Astrocyte of the spinal cord (primary cell): ENCODE measurements around the gene ARHGAP33.

Experiments used
- DNase-seq: peaks from one replicate; pipeline ENCODE4 v3.0.0; 2011; ENCODE audit warnings: low read depth, low spot score
- H3K4me3 ChIP-seq: 2 replicates; pipeline ENCODE4 v1.5.1; 2011; ENCODE audit warnings: low read depth, mild to moderate bottlenecking, low read length, moderate library complexity
- CTCF ChIP-seq: IDR thresholded peaks from 2 replicates; pipeline ENCODE4 v1.5.1; 2012; ENCODE audit warnings: low read depth, mild to moderate bottlenecking, low read length, inconsistent platforms
- in situ Hi-C: cut with HindIII; loops from 2 replicates; pipeline ENCODE4 v1.10.0; 2017; ENCODE audit warnings: low sequenced_read_pairs

ARHGAP33 gene

DNA sequence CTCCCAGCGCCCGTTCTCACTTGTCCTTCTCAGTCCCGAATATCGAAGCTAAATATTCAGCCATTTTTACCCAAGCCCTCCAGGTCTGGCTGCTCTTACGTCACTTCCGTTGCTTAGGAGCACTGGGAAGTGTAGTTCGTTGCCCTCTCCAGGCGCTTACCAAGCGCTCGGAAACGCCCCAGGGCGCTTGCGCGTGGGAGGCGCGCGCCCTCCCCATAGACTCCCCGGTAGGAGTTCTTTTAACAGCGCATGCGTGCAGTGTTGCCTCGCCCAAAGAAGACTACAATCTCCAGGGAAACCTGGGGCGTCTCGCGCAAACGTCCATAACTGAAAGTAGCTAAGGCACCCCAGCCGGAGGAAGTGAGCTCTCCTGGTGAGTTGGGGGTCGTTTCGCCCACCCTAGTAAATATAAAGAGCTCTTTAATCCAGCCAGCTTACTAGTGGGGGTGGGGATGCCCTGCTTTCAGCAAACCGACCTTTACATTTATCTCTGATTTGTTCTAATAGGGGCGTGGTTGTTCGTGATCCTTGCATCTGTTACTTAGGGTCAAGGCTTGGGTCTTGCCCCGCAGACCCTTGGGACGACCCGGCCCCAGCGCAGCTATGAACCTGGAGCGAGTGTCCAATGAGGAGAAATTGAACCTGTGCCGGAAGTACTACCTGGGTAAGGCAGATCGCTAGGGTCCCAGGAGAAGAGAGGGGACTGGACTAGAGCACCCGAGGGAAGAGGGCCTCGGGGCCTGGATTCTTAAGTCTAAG, 29.9 kb upstream of the ARHGAP33 start, which contains the start of the genes PSENEN and U2AF1L4:
Gene PSENEN (plus strand): TSS at position 324 of the 759 bp plus-strand sequence. CDS start 280 bp downstream, at position 604.
Gene U2AF1L4 (minus strand): TSS at position 91 of the 759 bp plus-strand sequence. CDS start 27 bp downstream, at position 64.
- in situ Hi-C loops = no loop called here
- H3K4me3 ChIP-seq = peak within 1 kb of the TSS; percentile 97
- TF ChIP-seq CTCF = no peak
- peak; percentile 100 for DNase-seq

DNA sequence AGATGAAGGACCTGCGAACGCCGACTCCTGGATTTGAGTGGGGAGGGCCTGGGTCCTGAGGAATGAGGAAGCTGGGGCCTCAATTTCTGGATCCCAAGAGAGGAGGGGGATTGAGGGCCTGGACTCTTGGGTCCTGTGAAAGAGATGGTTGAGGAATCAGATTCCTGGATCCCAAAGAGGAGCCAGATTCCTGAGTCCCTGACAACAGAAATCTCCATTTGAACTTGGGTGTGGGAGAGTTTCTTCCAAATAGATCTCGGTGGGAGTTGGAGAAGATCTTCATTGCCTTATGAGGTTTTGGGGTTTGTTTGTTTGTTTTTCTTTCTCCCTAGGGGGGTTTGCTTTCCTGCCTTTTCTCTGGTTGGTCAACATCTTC, 29.3 kb upstream of the ARHGAP33 start:
- in situ Hi-C loops = no loop called here
- no peak for TF ChIP-seq CTCF
- peak overlapping the region; percentile 97 for H3K4me3 ChIP-seq
- DNase-seq = no peak

GRCh38 chr19:35746531-35746930, 28.8 kb upstream of the ARHGAP33 start:
- in situ Hi-C loops = no loop called here
- no peak for DNase-seq
- TF ChIP-seq CTCF = no peak
- peak overlapping the region; percentile 97 for H3K4me3 ChIP-seq

- peak within 1 kb of the TSS; percentile 100 for H3K4me3 ChIP-seq
- TF ChIP-seq CTCF = no peak
- in situ Hi-C loops = no loop called here
- DNase-seq = peak; percentile 100
Observed at GRCh38 chr19:35748106-35749020, 27.0 kb upstream of the ARHGAP33 start, which contains the start of gene LIN37. LIN37 (plus strand) TSS chr19:35748576; CDS start chr19:35748725, 149 bp downstream.

DNA sequence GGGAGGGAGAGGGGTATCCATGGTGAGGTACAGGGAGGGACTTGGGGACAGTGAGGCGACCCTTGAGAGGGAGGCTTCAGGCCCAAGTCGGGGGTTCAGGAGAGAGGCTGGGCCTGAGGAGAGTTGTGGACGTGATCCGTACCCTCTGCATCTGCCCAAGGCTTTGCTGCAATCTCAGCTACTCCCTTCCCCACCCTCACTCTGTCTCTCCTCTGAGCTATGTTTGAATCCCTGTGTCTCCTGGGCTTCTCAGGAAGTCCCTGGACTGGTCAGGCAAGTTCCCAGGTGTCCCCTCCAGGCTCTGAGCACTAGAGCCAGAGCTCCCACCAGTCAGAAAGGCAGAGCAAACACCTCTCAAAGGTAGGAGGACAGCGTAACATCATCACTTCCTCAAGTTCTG, 25.2 kb upstream of the ARHGAP33 start:
- no peak for DNase-seq
- TF ChIP-seq CTCF = no peak
- in situ Hi-C loops = no loop called here
- H3K4me3 ChIP-seq = no peak overlapping the region

DNA sequence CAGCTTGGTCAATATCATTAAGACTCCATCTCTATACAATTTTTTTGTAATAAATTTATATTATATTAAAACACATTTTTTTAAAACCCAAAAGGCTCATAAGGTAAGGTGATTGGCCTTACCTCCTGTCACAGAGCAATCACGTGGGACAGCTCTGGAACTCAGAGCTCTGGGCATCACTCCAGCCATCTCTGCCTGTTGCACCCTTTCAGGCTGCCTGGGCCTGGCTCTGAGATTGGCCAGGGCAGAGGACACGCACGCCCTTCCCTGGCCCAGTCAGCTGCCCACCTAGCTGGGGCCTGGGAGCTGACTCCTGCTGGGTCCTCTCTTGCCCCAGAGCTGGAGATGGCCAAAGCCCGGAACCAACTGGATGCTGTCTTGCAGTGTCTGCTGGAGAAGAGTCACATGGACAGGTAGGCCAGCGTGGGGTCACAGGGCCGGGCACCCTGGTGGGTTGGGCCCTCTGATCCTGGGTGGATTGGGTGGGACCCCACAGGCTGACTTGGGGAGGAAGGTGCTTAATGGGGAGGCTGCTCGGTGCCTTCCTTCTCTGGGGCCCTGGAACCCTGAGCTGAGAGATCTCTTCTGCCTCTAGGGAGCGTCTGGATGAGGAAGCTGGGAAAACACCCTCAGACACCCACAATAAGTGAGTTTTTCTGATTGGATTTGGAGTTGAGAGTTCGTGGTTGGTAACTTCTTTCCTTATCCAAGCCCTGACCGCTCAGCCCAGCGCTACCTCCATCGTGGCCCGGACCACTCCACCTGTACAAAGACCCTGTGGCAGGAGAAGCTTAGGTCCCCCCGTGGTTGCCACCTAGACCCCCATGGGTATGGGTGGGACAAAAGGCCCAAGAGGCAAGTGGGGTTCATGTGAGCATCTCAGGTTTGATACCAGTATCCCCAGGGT, 23.3 kb upstream of the ARHGAP33 start:
- in situ Hi-C loops = no loop called here
- H3K4me3 ChIP-seq = no peak overlapping the region
- DNase-seq = no peak
- TF ChIP-seq CTCF = no peak
